HUES6 (cell line): ENCODE results near the gene CCAR1.
"Not testable (repeated sequence)": the region's sequence is repeated elsewhere in the genome, so short reads cannot be mapped to it uniquely, and the experiment has no call there.

Experiments used
- H3K27ac ChIP-seq: 2 replicates; pipeline ENCODE4 v1.7.0; 2013; ENCODE audit warnings: low read depth, mild to moderate bottlenecking, low read length, inconsistent platforms
- H3K27me3 ChIP-seq: 2 replicates; pipeline ENCODE4 v1.6.1; 2013; ENCODE audit warnings: low read length; ENCODE audit not compliant: control insufficient read depth, insufficient read depth
- H3K36me3 ChIP-seq: 2 replicates; pipeline ENCODE4 v1.6.1; 2013; ENCODE audit warnings: low read length; ENCODE audit not compliant: control insufficient read depth, insufficient read depth
- H3K4me1 ChIP-seq: 2 replicates; pipeline ENCODE4 v1.6.1; 2013; ENCODE audit warnings: low read length; ENCODE audit not compliant: control insufficient read depth, insufficient read depth
- H3K4me3 ChIP-seq: 2 replicates; pipeline ENCODE4 v1.5.1; 2013; ENCODE audit warnings: low read depth, low read length
- H3K9ac ChIP-seq: one replicate; pipeline ENCODE4 v1.6.1; 2013; ENCODE audit warnings: mild to moderate bottlenecking, low read length
- H3K9me3 ChIP-seq: 2 replicates; pipeline ENCODE4 v1.6.1; 2013; ENCODE audit warnings: low read depth, low read length; ENCODE audit not compliant: control insufficient read depth, insufficient read depth

Gene CCAR1

DNA sequence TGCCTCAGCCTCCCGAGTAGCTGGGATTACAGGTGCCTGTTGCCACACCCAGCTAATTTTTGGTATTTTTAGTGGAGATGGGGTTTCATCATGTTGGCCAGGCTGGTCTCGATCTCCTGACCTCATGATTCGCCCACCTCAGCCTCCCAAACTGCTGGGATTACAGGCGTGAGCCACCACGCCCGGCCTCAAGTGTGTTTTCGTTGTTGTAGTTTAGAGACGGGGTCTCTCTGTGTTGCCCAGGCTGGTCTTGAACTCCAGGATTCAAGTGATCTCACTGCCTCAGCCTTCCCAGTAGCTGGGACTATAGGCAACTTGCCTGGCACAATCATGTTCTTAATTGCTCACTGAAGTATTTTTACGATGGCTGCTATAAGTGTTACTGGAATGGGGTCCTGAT is 89.8 kb downstream of the CCAR1 start:
- not testable (repeated sequence) for H3K9me3 ChIP-seq, H3K4me1 ChIP-seq, H3K9ac ChIP-seq, H3K4me3 ChIP-seq, H3K27me3 ChIP-seq, H3K27ac ChIP-seq, H3K36me3 ChIP-seq

DNA sequence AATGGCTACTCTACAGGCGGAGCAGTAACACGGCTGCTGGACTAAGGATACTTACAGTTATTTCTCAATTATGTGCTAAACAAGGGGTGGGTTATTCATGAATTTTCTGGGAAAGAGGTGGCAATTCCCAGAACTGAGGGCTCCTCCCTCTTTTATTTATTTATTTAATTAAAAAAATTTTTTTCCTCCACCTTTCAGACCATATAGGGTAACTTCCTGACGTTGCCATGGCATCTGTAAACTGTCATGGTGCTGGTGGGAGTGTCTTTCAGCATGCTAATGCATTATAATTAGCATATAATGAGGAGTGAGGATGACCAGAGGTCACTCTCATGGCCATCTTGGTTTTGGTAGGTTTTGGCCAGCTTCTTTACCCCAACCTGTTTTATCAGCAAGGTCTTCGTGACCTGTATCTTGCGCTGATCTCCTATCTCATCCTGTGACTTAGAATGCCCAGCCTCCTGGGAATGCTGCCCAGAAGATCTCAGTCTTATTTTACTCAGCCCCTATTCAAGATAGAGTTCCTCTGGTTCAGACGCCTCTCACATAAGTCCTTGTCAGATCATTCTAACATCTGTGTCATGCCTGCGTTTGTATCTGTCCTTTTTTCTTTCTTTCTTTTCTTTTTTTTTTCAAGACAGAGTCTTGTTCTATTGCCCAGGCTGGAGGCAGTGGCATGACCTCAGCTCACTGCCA is 90.4 kb downstream of the CCAR1 start:
- Histone ChIP-seq H3K36me3 (no peaks in the 10 kb centered on the region), H3K27ac (no peak overlapping the region), H3K4me3 (no peak overlapping the region), H3K4me1 (no peaks in the 10 kb centered on the region), H3K9me3 (no peaks in the 10 kb centered on the region), H3K9ac (no peak overlapping the region), H3K27me3 (no peaks in the 10 kb centered on the region)

DNA sequence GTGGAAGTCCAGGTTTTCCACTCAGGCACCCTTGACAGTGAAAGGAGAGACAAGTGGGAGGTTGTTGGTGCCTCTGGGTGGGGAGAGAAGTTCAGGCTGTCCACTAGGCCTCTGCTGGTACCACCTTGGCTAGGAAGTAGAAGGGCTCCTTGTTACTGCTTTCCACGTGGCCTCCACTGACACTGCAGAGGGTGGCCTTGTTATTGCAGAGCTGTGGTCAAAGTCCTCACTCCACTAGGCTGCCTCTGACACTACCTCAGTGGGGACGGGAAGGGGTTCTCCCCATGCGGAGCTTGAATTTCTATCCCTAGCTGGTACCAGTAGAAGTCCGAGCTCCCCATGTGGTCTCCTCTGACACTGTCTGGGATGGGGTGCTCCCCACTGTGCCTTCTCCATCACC is 91.4 kb downstream of the CCAR1 start:
- no peak overlapping the region for H3K9ac ChIP-seq

GRCh38 chr10:68813559-68813958 is 92.5 kb downstream of the CCAR1 start:
- no peaks in the 10 kb centered on the region for H3K9me3 ChIP-seq

More for the DNA sequence above, 91.4 kb downstream of the CCAR1 start:
- H3K27me3 ChIP-seq, result no peaks in the 10 kb centered on the region
- H3K9me3 ChIP-seq, result no peaks in the 10 kb centered on the region
- H3K4me1 ChIP-seq, result no peaks in the 10 kb centered on the region
- no peak overlapping the region for H3K27ac ChIP-seq
- no peak overlapping the region for H3K4me3 ChIP-seq
- H3K36me3 ChIP-seq, result no peaks in the 10 kb centered on the region

GRCh38 chr10:68816796-68817412 is 95.9 kb downstream of the CCAR1 start:
- Histone ChIP-seq H3K9me3 (no peaks in the 10 kb centered on the region), H3K4me1 (no peaks in the 10 kb centered on the region), H3K4me3 (no peak overlapping the region), H3K9ac (no peak overlapping the region), H3K27me3 (no peaks in the 10 kb centered on the region), H3K36me3 (no peaks in the 10 kb centered on the region), H3K27ac (no peak overlapping the region)

More at GRCh38 chr10:68813559-68813958, 92.5 kb downstream of the CCAR1 start:
- Histone ChIP-seq H3K4me3 (no peak overlapping the region), H3K9ac (no peak overlapping the region), H3K4me1 (no peaks in the 10 kb centered on the region), H3K27ac (no peak overlapping the region), H3K36me3 (no peaks in the 10 kb centered on the region), H3K27me3 (no peaks in the 10 kb centered on the region)

- not testable (repeated sequence) for H3K36me3 ChIP-seq, H3K9me3 ChIP-seq, H3K4me1 ChIP-seq, H3K27me3 ChIP-seq, H3K27ac ChIP-seq, H3K9ac ChIP-seq, H3K4me3 ChIP-seq
Observed at GRCh38 chr10:68820359-68820758, 99.3 kb downstream of the CCAR1 start.

- not testable (repeated sequence) for H3K36me3 ChIP-seq, H3K4me1 ChIP-seq, H3K9ac ChIP-seq, H3K27me3 ChIP-seq, H3K27ac ChIP-seq, H3K9me3 ChIP-seq, H3K4me3 ChIP-seq
Observed at GRCh38 chr10:68822626-68823025, 101.6 kb downstream of the CCAR1 start.

- no peaks in the 10 kb centered on the region for H3K9me3 ChIP-seq
- H3K4me1 ChIP-seq, result 0 out of 2 replicates have a peak, but pooled peaks cover 3% of the 10 kb centered on the region
- peak within 1 kb of the TSS; percentile 76 for H3K4me3 ChIP-seq
- peaks cover 13% of the 10 kb centered on the region for H3K27me3 ChIP-seq
- no peaks in the 10 kb centered on the region for H3K36me3 ChIP-seq
- H3K27ac ChIP-seq, result no peak within 1 kb of the TSS
- peak within 1 kb of the TSS; percentile 78 for H3K9ac ChIP-seq
Observed at GRCh38 chr10:68826764-68827591, 105.9 kb downstream of the CCAR1 start, which contains the start of gene STOX1. TSS of gene STOX1 (plus strand) at chr10:68827531. CDS start at chr10:68827624, 93 bp downstream.

DNA sequence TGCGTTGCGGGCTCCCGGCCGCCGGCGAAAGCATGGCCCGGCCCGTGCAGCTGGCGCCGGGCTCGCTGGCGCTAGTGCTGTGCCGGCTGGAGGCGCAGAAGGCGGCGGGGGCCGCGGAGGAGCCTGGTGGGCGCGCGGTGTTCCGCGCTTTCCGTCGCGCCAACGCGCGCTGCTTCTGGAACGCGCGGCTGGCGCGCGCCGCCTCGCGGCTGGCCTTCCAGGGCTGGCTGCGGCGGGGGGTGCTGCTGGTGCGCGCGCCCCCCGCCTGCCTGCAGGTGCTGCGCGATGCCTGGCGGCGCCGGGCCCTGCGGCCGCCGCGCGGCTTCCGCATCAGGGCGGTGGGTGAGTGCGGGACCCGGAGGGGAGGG is 106.5 kb downstream of the CCAR1 start:
- Histone ChIP-seq H3K27me3 (peaks cover 13% of the 10 kb centered on the region), H3K9ac (peak overlapping the region; percentile 66), H3K4me3 (peak overlapping the region; percentile 60; the same call in 1 of the 2 replicates)
- H3K4me1 ChIP-seq, H3K27ac ChIP-seq, H3K36me3 ChIP-seq, H3K9me3 ChIP-seq: not testable (repeated sequence)

GRCh38 chr10:68828083-68828601 is 107.1 kb downstream of the CCAR1 start:
- H3K9ac ChIP-seq, H3K4me1 ChIP-seq, H3K9me3 ChIP-seq, H3K27ac ChIP-seq, H3K36me3 ChIP-seq: not testable (repeated sequence)
- Histone ChIP-seq H3K4me3 (peak overlapping the region; percentile 76), H3K27me3 (peaks cover 13% of the 10 kb centered on the region)

- H3K9ac ChIP-seq, result no peak overlapping the region
- no peaks in the 10 kb centered on the region for H3K36me3 ChIP-seq
- no peak overlapping the region for H3K27ac ChIP-seq
- H3K9me3 ChIP-seq, result no peaks in the 10 kb centered on the region
- peaks cover 13% of the 10 kb centered on the region for H3K27me3 ChIP-seq
- peak overlapping the region; percentile 76 for H3K4me3 ChIP-seq
- H3K4me1 ChIP-seq, result 0 out of 2 replicates have a peak, but pooled peaks cover 3% of the 10 kb centered on the region
Observed at GRCh38 chr10:68828833-68829232, 107.8 kb downstream of the CCAR1 start.
